ENCODE data around the gene ATG4B. TPM values are rescaled to one million over a fixed set of nuclear protein-coding genes. Genes with fewer than 3 reads are reported as not detected.

The ATG4B gene
- total RNA-seq, 1 experiment from 2014 or later: 70.9 TPM

- TF ChIP-seq CTCF (IDR thresholded peaks at IDR 0.05; ENCODE audit: unreplicated experiment): no peak
- ChIA-PET CTCF (no interaction called here), POLR2A (interaction anchor here (2.8 kb wide), 1 partner anchor 62 kb away, joined by 13 read pairs; the partner anchor contains the start of gene ING5)
- BruUV-seq (replicated peaks): no TSS peak
- Mint-ChIP-seq H3K36me3 (ENCODE audit: insufficient read depth, unreplicated experiment) (peaks cover 6% of the 10 kb centered on the region), H3K4me3 (ENCODE audit: unreplicated experiment) (peak overlapping the region; percentile 90), H3K4me1 (ENCODE audit: insufficient read depth, unreplicated experiment) (peaks cover 37% of the 10 kb centered on the region), H3K9me3 (ENCODE audit: unreplicated experiment) (no peaks in the 10 kb centered on the region), H3K27ac (ENCODE audit: low read depth, unreplicated experiment) (no peak overlapping the region), H3K27me3 (ENCODE audit: insufficient read depth, unreplicated experiment) (no peaks in the 10 kb centered on the region)
- DNase-seq (ENCODE audit: unreplicated experiment): no peak
- intact Hi-C loops (cut with micrococcal nuclease): loop anchor here (10.0 kb wide), 1 partner anchor 285 kb away; the partner anchor contains the start of gene FARP2
Observed at GRCh38 chr2:241639385-241639784, 1.9 kb downstream of the ATG4B start.

- no peak overlapping the region for H3K27ac Mint-ChIP-seq (ENCODE audit: low read depth, unreplicated experiment)
- peaks cover 7% of the 10 kb centered on the region for H3K36me3 Mint-ChIP-seq (ENCODE audit: insufficient read depth, unreplicated experiment)
- H3K4me3 Mint-ChIP-seq (ENCODE audit: unreplicated experiment): no peak overlapping the region
Observed at GRCh38 chr2:241640165-241640795, 2.8 kb downstream of the ATG4B start.

GRCh38 chr2:241641631-241642030 is 4.1 kb downstream of the ATG4B start:
- intact Hi-C loops (cut with micrococcal nuclease): no loop called here
- BruUV-seq (replicated peaks): no TSS peak
- Mint-ChIP-seq H3K27me3 (ENCODE audit: insufficient read depth, unreplicated experiment) (no peaks in the 10 kb centered on the region), H3K4me1 (ENCODE audit: insufficient read depth, unreplicated experiment) (peaks cover 34% of the 10 kb centered on the region), H3K4me3 (ENCODE audit: unreplicated experiment) (no peak overlapping the region), H3K36me3 (ENCODE audit: insufficient read depth, unreplicated experiment) (peaks cover 10% of the 10 kb centered on the region), H3K9me3 (ENCODE audit: unreplicated experiment) (no peaks in the 10 kb centered on the region), H3K27ac (ENCODE audit: low read depth, unreplicated experiment) (peak overlapping the region; percentile 65)
- CTCF ChIA-PET: interaction anchor here (0.7 kb wide), 1 partner anchor 237 kb away, joined by 3 read pairs; no protein-coding TSS in a partner anchor
- TF ChIP-seq CTCF (IDR thresholded peaks at IDR 0.05; ENCODE audit: unreplicated experiment): no peak
- no peak for DNase-seq (ENCODE audit: unreplicated experiment)
- POLR2A ChIA-PET: no interaction called here

More at GRCh38 chr2:241640165-241640795, 2.8 kb downstream of the ATG4B start:
- no peaks in the 10 kb centered on the region for H3K27me3 Mint-ChIP-seq (ENCODE audit: insufficient read depth, unreplicated experiment)
- DNase-seq (ENCODE audit: unreplicated experiment): no peak
- TF ChIP-seq CTCF (IDR thresholded peaks at IDR 0.05; ENCODE audit: unreplicated experiment): no peak
- ChIA-PET CTCF (no interaction called here), POLR2A (interaction anchor here (0.7 kb wide), 1 partner anchor 46 kb away, joined by 3 read pairs; the partner anchor contains the start of gene DTYMK)
- intact Hi-C loops (cut with micrococcal nuclease): no loop called here
- peaks cover 34% of the 10 kb centered on the region for H3K4me1 Mint-ChIP-seq (ENCODE audit: insufficient read depth, unreplicated experiment)
- H3K9me3 Mint-ChIP-seq (ENCODE audit: unreplicated experiment): no peaks in the 10 kb centered on the region
- no TSS peak for BruUV-seq (replicated peaks)

- no TSS peak for BruUV-seq (replicated peaks)
- no peak overlapping the region for H3K4me3 Mint-ChIP-seq (ENCODE audit: unreplicated experiment)
- H3K9me3 Mint-ChIP-seq (ENCODE audit: unreplicated experiment): no peaks in the 10 kb centered on the region
- peaks cover 6% of the 10 kb centered on the region for H3K36me3 Mint-ChIP-seq (ENCODE audit: insufficient read depth, unreplicated experiment)
- H3K27me3 Mint-ChIP-seq (ENCODE audit: insufficient read depth, unreplicated experiment): no peaks in the 10 kb centered on the region
- peaks cover 20% of the 10 kb centered on the region for H3K4me1 Mint-ChIP-seq (ENCODE audit: insufficient read depth, unreplicated experiment)
- H3K27ac Mint-ChIP-seq (ENCODE audit: low read depth, unreplicated experiment): no peak overlapping the region
- no peak for TF ChIP-seq CTCF (IDR thresholded peaks at IDR 0.05; ENCODE audit: unreplicated experiment)
- POLR2A ChIA-PET: no interaction called here
- CTCF ChIA-PET: interaction anchor here (0.6 to 0.7 kb wide), 2 partner anchors 15 to 50 kb away, joined by 3 read pairs; no protein-coding TSS in a partner anchor
- no peak for DNase-seq (ENCODE audit: unreplicated experiment)
- intact Hi-C loops (cut with micrococcal nuclease): no loop called here
Observed at GRCh38 chr2:241645056-241645914, 7.8 kb downstream of the ATG4B start.

All from MCF 10A (cell line).